HG03159 (cell line): ENCODE data around the gene RAB27B.
A peak's percentile ranks its signal among the peaks of the same experiment; 100 is the strongest.
"Not testable (repeated sequence)": the region's sequence is repeated elsewhere in the genome, so short reads cannot be mapped to it uniquely, and the experiment has no call there.

Source experiments
- ATAC-seq: cut with Tn5 transposase; IDR thresholded peaks from one replicate; pipeline ENCODE4 v1.9.1; 2021; ENCODE audit warnings: mild to moderate bottlenecking, moderate library complexity; ENCODE audit not compliant: unreplicated experiment

The RAB27B gene, protein sequence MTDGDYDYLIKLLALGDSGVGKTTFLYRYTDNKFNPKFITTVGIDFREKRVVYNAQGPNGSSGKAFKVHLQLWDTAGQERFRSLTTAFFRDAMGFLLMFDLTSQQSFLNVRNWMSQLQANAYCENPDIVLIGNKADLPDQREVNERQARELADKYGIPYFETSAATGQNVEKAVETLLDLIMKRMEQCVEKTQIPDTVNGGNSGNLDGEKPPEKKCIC

GRCh38 chr18:54828281-54828881 is at the start of gene RAB27B:
Gene RAB27B, plus strand, starts transcription at chr18:54828477. Its CDS starts 49,109 bp downstream, at chr18:54877586.
- no peak for ATAC-seq

GRCh38 chr18:54780285-54780861 is 47.9 kb upstream of the RAB27B start:
- no peak for ATAC-seq

DNA sequence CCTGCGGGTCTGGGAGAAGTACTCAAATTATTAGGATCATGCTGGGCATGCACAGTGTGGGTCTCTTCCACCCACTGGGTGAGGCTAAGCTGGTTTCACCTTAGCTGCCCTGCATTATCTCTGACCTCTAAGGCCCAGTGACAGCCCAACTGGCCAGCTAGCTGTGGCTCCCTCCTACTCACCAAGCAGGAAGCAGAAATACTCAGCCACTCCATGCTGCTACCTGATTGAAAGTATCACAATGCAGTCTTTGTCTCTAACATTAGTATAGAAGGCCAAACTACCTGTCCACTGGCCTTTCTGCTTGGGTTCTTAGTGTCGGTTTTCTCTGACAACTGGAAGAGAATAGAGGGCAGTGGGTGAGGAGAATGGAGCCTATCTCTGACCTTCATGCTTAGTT is 47.3 kb upstream of the RAB27B start:
- no peak for ATAC-seq

- ATAC-seq: no peak
These were observed 45.1 kb upstream of the RAB27B start for GRCh38 chr18:54783139-54783538.

- ATAC-seq: no peak
These were observed 42.1 kb upstream of the RAB27B start for GRCh38 chr18:54786206-54786605.

DNA sequence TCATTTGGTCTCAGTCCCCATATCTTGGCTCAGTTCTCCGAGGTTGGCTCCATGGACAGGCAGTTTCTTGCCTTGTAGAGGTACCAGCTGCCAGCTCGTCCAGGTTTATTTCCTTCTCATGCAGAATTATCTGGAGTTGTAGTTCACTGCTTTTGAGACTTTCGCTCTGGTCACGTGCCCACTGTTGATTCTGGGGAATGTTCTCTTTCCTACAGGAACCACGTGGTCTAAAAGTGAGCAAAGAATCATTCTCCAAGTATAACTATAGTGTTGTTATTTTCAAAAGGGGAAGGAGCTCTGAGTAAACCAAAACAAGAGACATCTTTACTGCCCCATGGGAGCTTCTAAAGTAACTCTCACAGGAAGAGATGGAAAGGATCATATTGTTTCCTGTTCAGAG is 41.2 kb upstream of the RAB27B start:
- no peak for ATAC-seq

DNA sequence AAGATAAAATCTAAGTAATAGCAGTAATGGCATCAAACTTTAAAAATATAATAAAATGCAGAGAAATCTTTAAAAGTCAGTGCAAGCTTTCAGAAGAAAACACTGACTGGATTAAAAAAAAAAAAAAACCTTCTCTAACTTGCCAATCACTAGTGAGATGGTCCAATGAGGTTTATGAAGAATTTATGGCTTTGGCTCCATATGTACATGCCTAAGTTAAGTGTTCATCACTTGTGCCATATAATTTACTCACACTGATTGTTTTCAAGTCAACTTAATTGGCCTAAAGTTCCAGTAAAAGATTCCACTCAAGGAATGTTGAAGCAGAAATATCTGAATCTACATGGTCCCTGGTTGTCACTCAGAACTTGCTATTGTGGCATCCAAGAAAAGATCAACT is 40.7 kb upstream of the RAB27B start:
- no peak for ATAC-seq

DNA sequence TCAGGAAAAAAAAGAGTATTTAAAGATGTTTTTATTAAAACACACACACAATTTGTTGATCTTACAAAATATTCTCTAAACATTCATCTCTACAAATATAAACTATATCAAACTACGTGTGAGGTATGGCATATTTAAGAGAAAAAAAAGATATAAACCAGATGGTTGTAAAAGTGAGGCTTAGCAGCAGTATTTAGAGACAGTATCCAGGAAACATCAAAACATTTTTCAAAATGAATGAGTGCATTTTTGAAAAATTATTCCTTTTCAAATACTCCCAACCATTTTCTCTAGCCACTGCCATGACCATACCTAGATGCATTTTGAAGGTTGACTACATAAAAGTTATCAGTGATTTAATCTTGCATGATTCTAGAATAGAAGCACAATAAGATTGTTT is 38.2 kb upstream of the RAB27B start:
- ATAC-seq: no peak

GRCh38 chr18:54791657-54792056 is 36.6 kb upstream of the RAB27B start:
- ATAC-seq: no peak

GRCh38 chr18:54792079-54792478 is 36.2 kb upstream of the RAB27B start:
- no peak for ATAC-seq

DNA sequence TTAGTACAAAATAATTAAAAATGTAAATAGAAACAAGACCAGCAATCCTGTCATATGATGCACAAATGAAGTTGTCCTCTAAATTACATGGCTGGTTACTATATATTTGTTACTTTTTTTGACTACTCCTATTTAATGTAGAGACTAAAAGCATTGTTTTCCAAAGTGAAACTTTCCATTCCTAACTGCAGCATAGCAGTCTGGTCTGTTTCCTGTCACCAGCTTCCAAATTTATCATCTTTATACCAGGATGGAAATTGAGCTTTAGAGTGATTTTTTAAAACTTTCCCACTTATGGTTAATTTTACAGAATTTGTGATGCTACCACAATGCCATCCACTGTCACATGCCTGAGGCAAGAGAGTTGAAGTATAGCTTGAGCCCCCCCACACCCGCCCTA is 33.5 kb upstream of the RAB27B start:
- ATAC-seq: no peak

- ATAC-seq: no peak
These were observed 30.1 kb upstream of the RAB27B start for GRCh38 chr18:54798186-54798585.

- ATAC-seq: no peak
These were observed 26.9 kb upstream of the RAB27B start for GRCh38 chr18:54801374-54801773.

DNA sequence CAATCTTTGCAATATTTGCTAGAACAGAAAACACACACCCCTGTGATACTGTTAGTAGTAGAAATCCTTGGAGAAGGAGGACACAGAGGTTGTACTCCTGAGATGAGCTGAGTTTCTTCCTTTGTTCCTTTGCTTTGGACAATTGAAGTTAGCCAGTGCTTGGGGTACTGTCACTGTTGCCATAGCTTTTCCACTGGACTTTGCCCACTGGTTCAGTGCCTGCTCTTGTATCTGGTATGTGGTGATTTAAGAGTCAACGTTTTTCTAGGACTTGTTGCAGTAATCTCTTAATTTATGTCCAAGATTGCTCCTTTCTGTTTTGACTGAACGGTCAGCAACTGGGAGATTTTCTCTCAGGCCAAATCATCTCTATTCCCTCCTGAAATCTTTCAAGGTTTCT is 26.1 kb upstream of the RAB27B start:
- ATAC-seq: no peak

- ATAC-seq: no peak
These were observed 25.4 kb upstream of the RAB27B start for GRCh38 chr18:54802686-54803395.

DNA sequence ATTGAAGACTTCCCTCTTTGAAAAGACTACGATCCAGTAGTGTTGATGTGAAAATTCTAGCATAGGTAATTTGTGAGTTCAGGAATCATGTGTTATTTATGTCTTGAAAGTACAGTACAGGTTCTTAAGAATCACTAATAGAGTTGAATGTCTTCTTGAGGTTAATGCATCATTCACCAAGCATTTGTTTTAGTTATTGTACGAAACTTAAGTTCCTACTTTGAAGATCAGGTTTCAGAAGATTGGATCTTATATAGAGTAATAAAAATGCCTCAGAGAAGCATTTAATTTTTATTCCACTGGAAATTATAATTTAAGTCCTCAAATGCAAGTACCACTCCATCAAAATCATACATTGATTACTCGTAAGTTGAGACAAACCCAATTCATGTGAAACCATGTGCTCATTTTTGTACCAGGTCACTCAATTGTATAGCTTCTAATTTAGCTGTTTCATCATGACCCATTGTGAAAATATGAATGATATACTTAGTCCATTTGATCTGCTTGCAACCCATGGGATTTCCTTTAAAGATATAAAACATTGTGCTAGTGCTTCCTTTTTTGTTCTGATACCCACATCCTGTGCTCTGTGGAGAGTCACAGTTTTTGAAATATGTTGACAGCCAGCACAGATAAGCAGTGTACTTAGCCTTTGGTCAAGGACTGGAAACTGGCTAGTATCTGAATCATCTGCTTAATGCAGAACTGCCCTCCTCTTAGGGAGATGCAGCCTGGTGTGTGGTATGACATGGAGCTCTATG is 22.5 kb upstream of the RAB27B start:
- ATAC-seq: no peak

- no peak for ATAC-seq
These were observed 21.8 kb upstream of the RAB27B start for GRCh38 chr18:54806526-54806925.

DNA sequence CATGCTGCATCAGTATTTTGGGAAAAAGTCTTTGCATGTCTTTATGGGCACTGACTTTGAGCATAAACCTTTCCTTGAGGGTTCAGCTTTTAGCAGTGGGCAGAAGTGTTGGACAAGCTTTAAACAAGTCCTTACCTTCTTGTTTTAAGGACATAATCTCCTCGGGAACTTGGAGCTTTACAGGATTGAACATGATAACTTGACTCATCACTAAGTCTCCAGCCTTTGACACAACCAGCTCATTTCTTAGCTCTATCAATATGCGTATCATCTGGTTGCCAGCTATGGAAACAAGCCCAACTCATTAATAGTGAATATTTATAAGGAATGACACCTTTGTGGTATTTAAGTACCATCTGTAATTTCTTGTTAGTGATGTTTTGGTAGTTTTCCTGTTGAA is 21.0 kb upstream of the RAB27B start:
- ATAC-seq: no peak

DNA sequence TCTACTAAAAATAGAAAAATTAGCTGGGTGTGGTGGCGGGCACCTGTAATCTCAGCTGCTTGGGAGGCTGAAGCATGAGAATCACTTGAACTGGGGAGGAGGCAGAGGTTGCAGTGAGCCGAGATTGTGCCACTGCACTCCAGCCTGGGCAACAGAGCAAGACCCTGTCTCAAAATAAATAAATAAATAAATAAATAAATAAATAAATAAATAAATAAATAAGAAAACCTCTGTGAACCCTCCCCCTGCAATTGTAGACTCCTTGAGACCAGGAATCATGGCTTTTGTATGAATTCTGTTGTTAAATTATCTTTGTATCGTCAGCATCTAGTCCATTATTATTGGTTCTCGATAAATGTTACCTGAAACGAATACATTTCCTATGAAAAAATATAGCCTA is 17.6 kb upstream of the RAB27B start:
- not testable (repeated sequence) for ATAC-seq

- ATAC-seq: peak; percentile 70
These were observed 15.4 kb upstream of the RAB27B start for GRCh38 chr18:54812885-54813284.

- ATAC-seq: no peak
These were observed 15.0 kb upstream of the RAB27B start for GRCh38 chr18:54813305-54813704.
